Hepatocyte (in vitro differentiated cells): Measurements from ENCODE around the gene NRXN2. TPM values are rescaled to one million over a fixed set of nuclear protein-coding genes. Genes with fewer than 3 reads are reported as not detected.

Source experiments
- DNase-seq: peaks from one replicate; pipeline ENCODE4 v3.0.0-alpha.2; 2016; ENCODE audit warnings: low spot score
- H2AFZ ChIP-seq: fragments of 200-600 bp; sonication (generic); 2 replicates; pipeline ENCODE4 v1.6.0; 2016; ENCODE audit warnings: antibody characterized with exemption, mild to moderate bottlenecking
- H3K27ac ChIP-seq: fragments of 200-600 bp; sonication (generic); 2 replicates; pipeline ENCODE4 v1.5.1; 2016; ENCODE audit warnings: mild to moderate bottlenecking
- H3K27me3 ChIP-seq: fragments of 200-600 bp; sonication (generic); 2 replicates; pipeline ENCODE4 v1.6.1; 2016
- H3K36me3 ChIP-seq: fragments of 200-600 bp; sonication (generic); replicated peaks from 2 replicates; pipeline ENCODE4 v1.5.1; 2016; ENCODE audit warnings: low read depth; ENCODE audit not compliant: insufficient read depth
- H3K4me1 ChIP-seq: fragments of 200-600 bp; sonication (generic); 2 replicates; pipeline ENCODE4 v1.5.1; 2016; ENCODE audit warnings: mild to moderate bottlenecking, moderate library complexity; ENCODE audit not compliant: insufficient read depth
- H3K4me2 ChIP-seq: fragments of 200-600 bp; sonication (generic); 2 replicates; pipeline ENCODE4 v1.6.0; 2016
- H3K4me3 ChIP-seq: fragments of 200-600 bp; sonication (generic); 2 replicates; pipeline ENCODE4 v1.5.1; 2016; ENCODE audit warnings: mild to moderate bottlenecking
- H3K79me2 ChIP-seq: fragments of 200-600 bp; sonication (generic); 2 replicates; pipeline ENCODE4 v1.6.0; 2017; ENCODE audit warnings: mild to moderate bottlenecking
- H3K9me2 ChIP-seq: fragments of 200-600 bp; sonication (generic); replicated peaks from 2 replicates; pipeline ENCODE4 v1.6.0; 2017; ENCODE audit warnings: mild to moderate bottlenecking; ENCODE audit not compliant: insufficient read depth
- H3K9me3 ChIP-seq: fragments of 200-600 bp; sonication (generic); 2 replicates; pipeline ENCODE4 v1.5.1; 2016; ENCODE audit warnings: low read depth, mild to moderate bottlenecking
- H4K20me1 ChIP-seq: fragments of 200-600 bp; sonication (generic); 2 replicates; pipeline ENCODE4 v1.6.0; 2016; ENCODE audit warnings: mild to moderate bottlenecking; ENCODE audit not compliant: insufficient read depth, poor library complexity, severe bottlenecking
- EZH2 ChIP-seq: fragments of 200-600 bp; sonication (generic); IDR thresholded peaks from 2 replicates; pipeline ENCODE4 v1.6.1; 2016; ENCODE audit warnings: antibody characterized with exemption, mild to moderate bottlenecking, borderline replicate concordance
- EZH2phosphoT487 ChIP-seq: fragments of 200-600 bp; sonication (generic); IDR thresholded peaks from one replicate; pipeline ENCODE4 v1.6.1; 2018; ENCODE audit warnings: antibody characterized with exemption, mild to moderate bottlenecking, low read depth, moderate library complexity; ENCODE audit not compliant: unreplicated experiment, severe bottlenecking
- WGBS: methylation state at CpG from one replicate; pipeline ENCODE4 v1.1.6; 2016; ENCODE audit warnings: low lambda C conversion rate; ENCODE audit errors: missing lambda C conversion rate; 5-methylcytosine and 5-hydroxymethylcytosine counted together
- polyA plus RNA-seq: library from polyadenylated mRNA; unstranded; fragments of >200 nt; fragmentation: Nextera tagmentation; extraction: Ambion mirVana; gene quantifications from 2 replicates; pipeline ENCODE4 v1.2.1, GENCODE V29; 2016
- total RNA-seq: library from RNA; depleted of rRNA; stranded (reverse); fragments of >200 nt; gene quantifications from 2 replicates; pipeline ENCODE4 v1.2.3, GENCODE V29; 2014
- TF ChIP-seq, protein P1 (sequence below): fragments of 200-600 bp; sonication (generic); IDR thresholded peaks from 2 replicates; pipeline ENCODE4 v1.5.1; 2016; ENCODE audit warnings: antibody characterized with exemption, mild to moderate bottlenecking; ENCODE audit not compliant: poor library complexity

The NRXN2 gene
- total and polyA plus RNA-seq, 2 experiments from 2014 or later: 0.83 to 1.7 TPM

- H3K79me2 ChIP-seq: no peaks in the 10 kb centered on the region
- H4K20me1 ChIP-seq: no peaks in the 10 kb centered on the region
- H3K27me3 ChIP-seq: no peaks in the 10 kb centered on the region
- DNase-seq: no peak
- no peaks in the 10 kb centered on the region for H3K9me2 ChIP-seq
- TF ChIP-seq, protein P1, sequence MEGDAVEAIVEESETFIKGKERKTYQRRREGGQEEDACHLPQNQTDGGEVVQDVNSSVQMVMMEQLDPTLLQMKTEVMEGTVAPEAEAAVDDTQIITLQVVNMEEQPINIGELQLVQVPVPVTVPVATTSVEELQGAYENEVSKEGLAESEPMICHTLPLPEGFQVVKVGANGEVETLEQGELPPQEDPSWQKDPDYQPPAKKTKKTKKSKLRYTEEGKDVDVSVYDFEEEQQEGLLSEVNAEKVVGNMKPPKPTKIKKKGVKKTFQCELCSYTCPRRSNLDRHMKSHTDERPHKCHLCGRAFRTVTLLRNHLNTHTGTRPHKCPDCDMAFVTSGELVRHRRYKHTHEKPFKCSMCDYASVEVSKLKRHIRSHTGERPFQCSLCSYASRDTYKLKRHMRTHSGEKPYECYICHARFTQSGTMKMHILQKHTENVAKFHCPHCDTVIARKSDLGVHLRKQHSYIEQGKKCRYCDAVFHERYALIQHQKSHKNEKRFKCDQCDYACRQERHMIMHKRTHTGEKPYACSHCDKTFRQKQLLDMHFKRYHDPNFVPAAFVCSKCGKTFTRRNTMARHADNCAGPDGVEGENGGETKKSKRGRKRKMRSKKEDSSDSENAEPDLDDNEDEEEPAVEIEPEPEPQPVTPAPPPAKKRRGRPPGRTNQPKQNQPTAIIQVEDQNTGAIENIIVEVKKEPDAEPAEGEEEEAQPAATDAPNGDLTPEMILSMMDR: no peak
- TF ChIP-seq EZH2phosphoT487 (no peak), EZH2 (no peak)
- no peak overlapping the region for H3K4me3 ChIP-seq
- H3K9me3 ChIP-seq: no peaks in the 10 kb centered on the region
- no peaks in the 10 kb centered on the region for H3K4me1 ChIP-seq
- 79% methylated on average over 7 of the region's 7 CpGs for WGBS
- H3K4me2 ChIP-seq: no peak overlapping the region
- no peak overlapping the region for H2AFZ ChIP-seq
- no peak overlapping the region for H3K27ac ChIP-seq
- H3K36me3 ChIP-seq: no peaks in the 10 kb centered on the region
Observed at GRCh38 chr11:64580412-64580811, 142.6 kb downstream of the NRXN2 start.

DNA sequence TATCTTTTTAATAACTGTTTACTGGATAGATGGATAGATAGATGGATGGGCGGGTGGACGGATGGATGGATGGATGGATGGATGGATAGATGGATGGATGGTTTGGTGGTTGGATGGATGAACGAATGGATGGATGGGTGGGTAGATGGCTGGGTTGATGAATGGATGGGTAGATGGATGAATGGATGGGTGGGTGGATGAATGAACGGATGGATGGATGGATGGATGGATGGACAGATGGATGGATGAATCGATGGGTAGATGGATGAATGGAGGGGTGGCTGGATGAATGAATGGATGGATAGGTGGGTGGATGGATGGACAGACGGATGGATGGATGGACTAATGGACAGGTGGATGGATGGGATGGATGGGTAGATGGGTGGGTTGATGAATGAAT, 145.8 kb downstream of the NRXN2 start:
- no peaks in the 10 kb centered on the region for H3K4me1 ChIP-seq
- H3K27me3 ChIP-seq: peaks cover 2% of the 10 kb centered on the region
- WGBS: 87% methylated on average over 6 of the region's 6 CpGs
- no peaks in the 10 kb centered on the region for H3K36me3 ChIP-seq
- DNase-seq: no peak
- H3K27ac ChIP-seq: no peak overlapping the region
- H3K9me3 ChIP-seq: no peaks in the 10 kb centered on the region
- no peak overlapping the region for H3K4me3 ChIP-seq
- no peaks in the 10 kb centered on the region for H3K79me2 ChIP-seq
- H2AFZ ChIP-seq: no peak overlapping the region
- TF ChIP-seq, protein P1: no peak
- TF ChIP-seq EZH2 (no peak), EZH2phosphoT487 (no peak)
- H3K4me2 ChIP-seq: no peak overlapping the region
- no peaks in the 10 kb centered on the region for H3K9me2 ChIP-seq
- no peaks in the 10 kb centered on the region for H4K20me1 ChIP-seq

DNA sequence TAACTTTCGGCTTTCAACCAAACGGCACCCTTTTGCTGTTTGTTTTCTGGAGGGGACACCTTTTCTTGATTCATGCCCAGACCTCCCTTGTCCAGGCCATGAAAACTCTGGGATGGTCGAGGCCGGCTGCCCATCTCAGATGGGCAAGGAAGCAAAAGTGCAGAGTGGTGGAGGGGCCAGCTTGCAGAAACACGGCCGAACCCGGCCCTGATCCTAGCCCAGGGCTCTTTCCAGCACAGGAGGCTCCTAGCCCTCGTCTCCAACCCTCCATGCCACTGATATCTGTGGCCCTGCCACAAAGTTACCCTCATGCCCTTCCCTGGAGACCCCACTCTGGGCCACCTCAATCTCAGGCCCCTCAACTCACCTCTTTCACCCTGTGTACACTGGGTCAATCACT, 150.9 kb downstream of the NRXN2 start:
- Histone ChIP-seq H3K79me2 (no peaks in the 10 kb centered on the region), H3K27ac (no peak overlapping the region), H2AFZ (no peak overlapping the region), H3K36me3 (no peaks in the 10 kb centered on the region), H3K4me3 (no peak overlapping the region), H3K4me1 (no peaks in the 10 kb centered on the region), H3K9me2 (no peaks in the 10 kb centered on the region), H3K4me2 (no peak overlapping the region), H4K20me1 (no peaks in the 10 kb centered on the region), H3K27me3 (peaks cover 2% of the 10 kb centered on the region), H3K9me3 (no peaks in the 10 kb centered on the region)
- TF ChIP-seq EZH2phosphoT487 (no peak), EZH2 (no peak)
- TF ChIP-seq, protein P1: no peak
- 81% methylated on average over 8 of the region's 8 CpGs for whole genome bisulfite sequencing
- DNase-seq: no peak
